Ishikawa (cell line): ENCODE data around the gene RASSF5.

Experiments
- CEBPB ChIP-seq: IDR thresholded peaks from 2 replicates; pipeline ENCODE4 v1.6.1; 2012
- CREB1 ChIP-seq: IDR thresholded peaks from 2 replicates; pipeline ENCODE4 v1.6.1; 2012; ENCODE audit warnings: low read depth
- EGR1 ChIP-seq: IDR thresholded peaks from 2 replicates; pipeline ENCODE4 v1.6.1; 2012
- EP300 ChIP-seq: IDR thresholded peaks from 2 replicates; pipeline ENCODE4 v1.6.1; 2012; ENCODE audit warnings: borderline replicate concordance
- FOXM1 ChIP-seq: IDR thresholded peaks from 2 replicates; pipeline ENCODE4 v1.6.1; 2012; ENCODE audit warnings: low read depth, borderline replicate concordance
- YY1 ChIP-seq: IDR thresholded peaks from 2 replicates; pipeline ENCODE4 v1.6.1; 2012; ENCODE audit warnings: low read depth
- TF ChIP-seq, protein P1 (sequence below): IDR thresholded peaks from 2 replicates; pipeline ENCODE4 v1.6.1; 2012
- TF ChIP-seq, protein P2 (sequence below): IDR thresholded peaks from 2 replicates; pipeline ENCODE4 v1.6.1; 2012; ENCODE audit warnings: low read depth, mild to moderate bottlenecking

DNA sequence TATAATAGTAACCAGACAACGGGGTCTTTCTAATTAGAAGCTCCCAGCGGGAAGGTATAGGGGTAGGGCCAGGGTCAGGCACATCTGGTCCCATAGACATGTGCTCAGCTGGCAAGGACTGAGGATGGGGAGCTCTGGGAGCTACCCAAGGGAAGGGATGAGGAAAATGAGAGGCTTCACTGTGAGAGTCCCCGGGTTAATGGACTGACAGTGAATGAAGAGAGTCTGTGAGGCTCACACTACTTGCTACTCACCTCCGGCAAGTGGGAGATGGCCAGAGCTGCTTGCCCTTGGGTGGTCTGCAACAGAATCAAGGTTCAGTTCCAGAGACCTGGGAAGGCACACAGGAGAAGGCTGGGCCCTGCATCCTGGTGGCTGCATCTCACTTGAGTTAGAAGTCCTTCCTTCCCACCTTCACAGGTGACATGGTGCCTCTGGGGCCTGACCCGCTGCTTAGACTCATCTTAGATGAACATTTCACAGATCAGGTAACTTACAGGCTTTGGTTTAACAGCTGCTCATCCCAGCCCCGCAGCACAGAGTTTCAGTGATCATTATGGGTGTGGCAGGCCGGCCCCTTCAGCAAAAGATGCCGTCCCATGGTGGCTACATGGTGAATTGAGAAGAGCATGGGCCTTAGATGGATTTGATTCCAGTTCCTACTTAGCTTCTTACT, 73.2 kb downstream of the RASSF5 start:
- TF ChIP-seq, protein P1, sequence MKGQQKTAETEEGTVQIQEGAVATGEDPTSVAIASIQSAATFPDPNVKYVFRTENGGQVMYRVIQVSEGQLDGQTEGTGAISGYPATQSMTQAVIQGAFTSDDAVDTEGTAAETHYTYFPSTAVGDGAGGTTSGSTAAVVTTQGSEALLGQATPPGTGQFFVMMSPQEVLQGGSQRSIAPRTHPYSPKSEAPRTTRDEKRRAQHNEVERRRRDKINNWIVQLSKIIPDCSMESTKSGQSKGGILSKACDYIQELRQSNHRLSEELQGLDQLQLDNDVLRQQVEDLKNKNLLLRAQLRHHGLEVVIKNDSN, result no peak
- TF ChIP-seq CEBPB (no peak), YY1 (no peak), FOXM1 (no peak), EP300 (no peak), CREB1 (no peak), EGR1 (no peak)
- TF ChIP-seq, protein P2, sequence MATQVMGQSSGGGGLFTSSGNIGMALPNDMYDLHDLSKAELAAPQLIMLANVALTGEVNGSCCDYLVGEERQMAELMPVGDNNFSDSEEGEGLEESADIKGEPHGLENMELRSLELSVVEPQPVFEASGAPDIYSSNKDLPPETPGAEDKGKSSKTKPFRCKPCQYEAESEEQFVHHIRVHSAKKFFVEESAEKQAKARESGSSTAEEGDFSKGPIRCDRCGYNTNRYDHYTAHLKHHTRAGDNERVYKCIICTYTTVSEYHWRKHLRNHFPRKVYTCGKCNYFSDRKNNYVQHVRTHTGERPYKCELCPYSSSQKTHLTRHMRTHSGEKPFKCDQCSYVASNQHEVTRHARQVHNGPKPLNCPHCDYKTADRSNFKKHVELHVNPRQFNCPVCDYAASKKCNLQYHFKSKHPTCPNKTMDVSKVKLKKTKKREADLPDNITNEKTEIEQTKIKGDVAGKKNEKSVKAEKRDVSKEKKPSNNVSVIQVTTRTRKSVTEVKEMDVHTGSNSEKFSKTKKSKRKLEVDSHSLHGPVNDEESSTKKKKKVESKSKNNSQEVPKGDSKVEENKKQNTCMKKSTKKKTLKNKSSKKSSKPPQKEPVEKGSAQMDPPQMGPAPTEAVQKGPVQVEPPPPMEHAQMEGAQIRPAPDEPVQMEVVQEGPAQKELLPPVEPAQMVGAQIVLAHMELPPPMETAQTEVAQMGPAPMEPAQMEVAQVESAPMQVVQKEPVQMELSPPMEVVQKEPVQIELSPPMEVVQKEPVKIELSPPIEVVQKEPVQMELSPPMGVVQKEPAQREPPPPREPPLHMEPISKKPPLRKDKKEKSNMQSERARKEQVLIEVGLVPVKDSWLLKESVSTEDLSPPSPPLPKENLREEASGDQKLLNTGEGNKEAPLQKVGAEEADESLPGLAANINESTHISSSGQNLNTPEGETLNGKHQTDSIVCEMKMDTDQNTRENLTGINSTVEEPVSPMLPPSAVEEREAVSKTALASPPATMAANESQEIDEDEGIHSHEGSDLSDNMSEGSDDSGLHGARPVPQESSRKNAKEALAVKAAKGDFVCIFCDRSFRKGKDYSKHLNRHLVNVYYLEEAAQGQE, result no peak
